HepG2 (cell line): Measurements from ENCODE around the gene ZNF17. TPM values are rescaled to one million over a fixed set of nuclear protein-coding genes. Genes with fewer than 3 reads are reported as not detected.
A peak's percentile ranks its signal among the peaks of the same experiment; 100 is the strongest.

ENCODE experiments used
- ARHGAP35 ChIP-seq: sonication (generic); formaldehyde crosslinking; IDR thresholded peaks from 2 replicates; pipeline ENCODE4 v1.9.0; 2022; ENCODE audit warnings: mild to moderate bottlenecking, inconsistent platforms, moderate library complexity, missing genetic modification reagents, borderline replicate concordance
- ERF ChIP-seq: IDR thresholded peaks from 2 replicates; pipeline ENCODE4 v1.6.1; 2018; ENCODE audit warnings: missing biosample characterization, missing genetic modification reagents
- GATAD2A ChIP-seq: IDR thresholded peaks from 2 replicates; pipeline ENCODE4 v1.6.1; 2016
- HOXD1 ChIP-seq: sonication (generic); formaldehyde crosslinking; IDR thresholded peaks from 2 replicates; pipeline ENCODE4 v1.5.0; 2020; ENCODE audit warnings: missing genetic modification reagents
- KAT2B ChIP-seq: fragments of 150-350 bp; IDR thresholded peaks from 2 replicates; pipeline ENCODE4 v1.6.1; 2014; ENCODE audit warnings: low read depth, low read length, borderline replicate concordance
- MAF1 ChIP-seq: sonication (generic); formaldehyde crosslinking; IDR thresholded peaks from 2 replicates; pipeline ENCODE4 v1.5.0; 2020; ENCODE audit warnings: missing genetic modification reagents, borderline replicate concordance
- MAZ ChIP-seq, 2 experiments: sonication (generic) in 1 of 2; formaldehyde crosslinking in 1 of 2; IDR thresholded peaks; 2 replicates each; pipeline versions ENCODE4 v1.5.0 to v1.6.1; 2012 to 2020; ENCODE audit warnings: low read depth in 2 of 2, mild to moderate bottlenecking in 2 of 2, borderline replicate concordance in 1 of 2, improper control_type of control experiment in 1 of 2, low read length in 1 of 2, missing genetic modification reagents in 1 of 2, moderate library complexity in 1 of 2
- NFE2L1 ChIP-seq: sonication (generic); formaldehyde crosslinking; IDR thresholded peaks from 2 replicates; pipeline ENCODE4 v1.4.0; 2020; ENCODE audit warnings: missing genetic modification reagents, mild to moderate bottlenecking, borderline replicate concordance
- NR1H2 ChIP-seq: sonication (generic); formaldehyde crosslinking; IDR thresholded peaks from 2 replicates; pipeline ENCODE4 v1.8.1; 2022; ENCODE audit warnings: low read depth, missing genetic modification reagents, borderline replicate concordance
- POLR2A ChIP-seq, 2 experiments: IDR thresholded peaks; 2 replicates each; pipeline ENCODE4 v1.6.1; 2011; ENCODE audit warnings: low read depth in 2 of 2, low read length in 2 of 2, mild to moderate bottlenecking in 1 of 2, moderate library complexity in 1 of 2; ENCODE audit not compliant: insufficient read depth in 1 of 2
- RARG ChIP-seq: sonication (generic); formaldehyde crosslinking; IDR thresholded peaks from 2 replicates; pipeline ENCODE4 v1.4.0; 2020; ENCODE audit warnings: low read depth, mild to moderate bottlenecking, missing genetic modification reagents
- REPIN1 ChIP-seq: sonication (generic); formaldehyde crosslinking; IDR thresholded peaks from 2 replicates; pipeline ENCODE4 v1.8.0; 2022; ENCODE audit warnings: missing genetic modification reagents, low read depth, mild to moderate bottlenecking, borderline replicate concordance
- SMARCC2 ChIP-seq: fragments of 450-650 bp; IDR thresholded peaks from 2 replicates; pipeline ENCODE4 v1.6.1; 2017; ENCODE audit warnings: antibody characterized with exemption, mild to moderate bottlenecking
- SP1 ChIP-seq, 2 experiments: fragments of 450-650 bp in 1 of 2; sonication (generic) in 1 of 2; formaldehyde crosslinking in 1 of 2; IDR thresholded peaks; 2 replicates each; pipeline versions ENCODE4 v1.4.0 to v1.6.1; 2016 to 2020; ENCODE audit warnings: missing genetic modification reagents in 1 of 2
- ZC3H4 ChIP-seq: sonication (generic); formaldehyde crosslinking; IDR thresholded peaks from 2 replicates; pipeline ENCODE4 v1.4.0; 2020; ENCODE audit warnings: missing genetic modification reagents, borderline replicate concordance
- ZEB1 ChIP-seq: IDR thresholded peaks from 2 replicates; pipeline ENCODE4 v1.6.1; 2012; ENCODE audit warnings: mild to moderate bottlenecking, low read depth, inconsistent platforms; ENCODE audit not compliant: insufficient replicate concordance
- ZNF224 ChIP-seq: sonication (generic); formaldehyde crosslinking; IDR thresholded peaks from 2 replicates; pipeline ENCODE4 v1.5.0; 2020; ENCODE audit warnings: mild to moderate bottlenecking, missing genetic modification reagents
- ZNF317 ChIP-seq: sonication (generic); formaldehyde crosslinking; IDR thresholded peaks from 2 replicates; pipeline ENCODE4 v1.5.0; 2020; ENCODE audit warnings: mild to moderate bottlenecking, missing genetic modification reagents
- ZNF354B ChIP-seq: sonication (generic); formaldehyde crosslinking; IDR thresholded peaks from 2 replicates; pipeline ENCODE4 v1.8.0; 2022; ENCODE audit warnings: mild to moderate bottlenecking, missing genetic modification reagents
- ZNF496 ChIP-seq: sonication (generic); formaldehyde crosslinking; IDR thresholded peaks from 2 replicates; pipeline ENCODE4 v1.8.1; 2023; ENCODE audit warnings: mild to moderate bottlenecking, moderate library complexity, missing genetic modification reagents; ENCODE audit not compliant: insufficient replicate concordance
- ZNF616 ChIP-seq: sonication (generic); formaldehyde crosslinking; IDR thresholded peaks from 2 replicates; pipeline ENCODE4 v1.5.0; 2020; ENCODE audit warnings: low read depth, mild to moderate bottlenecking, missing genetic modification reagents
- ZNF737 ChIP-seq: sonication (generic); formaldehyde crosslinking; IDR thresholded peaks from 2 replicates; pipeline ENCODE4 v1.5.0; 2020; ENCODE audit warnings: missing genetic modification reagents, mild to moderate bottlenecking, borderline replicate concordance
- ZNF792 ChIP-seq: IDR thresholded peaks from 2 replicates; pipeline ENCODE4 v1.6.1; 2016
- polyA plus RNA-seq, 8 experiments: library from polyadenylated mRNA; depleted of rRNA in 3 of 8; stranded (reverse) in 7 of 8; unstranded in 1 of 8; fragments of >200 nt; fragmentation: Illumina TruSeq in 4 of 8; extraction: Trizol in 4 of 8; gene quantifications; 2 replicates each; pipeline versions ENCODE4 v1.2.1 to v1.2.3, GENCODE V29; 2011 to 2016; ENCODE audit warnings: low read depth in 4 of 8, missing spikeins in 1 of 8, mixed read lengths in 1 of 8; ENCODE audit not compliant: insufficient read depth in 1 of 8
- total RNA-seq, 5 experiments: library from RNA; depleted of rRNA; stranded (reverse); fragments of >200 nt; fragmentation: Illumina TruSeq; extraction: Trizol; gene quantifications; 2 replicates each; pipeline ENCODE4 v1.2.3, GENCODE V29; 2016; ENCODE audit warnings: low read depth in 1 of 5
- TF ChIP-seq, protein P1 (sequence below): sonication (generic); formaldehyde crosslinking; IDR thresholded peaks from 2 replicates; pipeline ENCODE4 v1.5.1; 2020; ENCODE audit warnings: mild to moderate bottlenecking, missing genetic modification reagents
- TF ChIP-seq, protein P2 (sequence below): IDR thresholded peaks from 2 replicates; pipeline ENCODE4 v1.6.1; 2016; ENCODE audit warnings: low read depth, borderline replicate concordance
- TF ChIP-seq, protein P3 (sequence below): sonication (generic); formaldehyde crosslinking; IDR thresholded peaks from 2 replicates; pipeline ENCODE4 v1.4.0; 2020; ENCODE audit warnings: missing genetic modification reagents

The ZNF17 gene
- total and polyA plus RNA-seq, 2 of the 13 experiments (the other 11 are each of a cell fraction or from before 2014, with no cell fraction given): 3.7 to 10.1 TPM

DNA sequence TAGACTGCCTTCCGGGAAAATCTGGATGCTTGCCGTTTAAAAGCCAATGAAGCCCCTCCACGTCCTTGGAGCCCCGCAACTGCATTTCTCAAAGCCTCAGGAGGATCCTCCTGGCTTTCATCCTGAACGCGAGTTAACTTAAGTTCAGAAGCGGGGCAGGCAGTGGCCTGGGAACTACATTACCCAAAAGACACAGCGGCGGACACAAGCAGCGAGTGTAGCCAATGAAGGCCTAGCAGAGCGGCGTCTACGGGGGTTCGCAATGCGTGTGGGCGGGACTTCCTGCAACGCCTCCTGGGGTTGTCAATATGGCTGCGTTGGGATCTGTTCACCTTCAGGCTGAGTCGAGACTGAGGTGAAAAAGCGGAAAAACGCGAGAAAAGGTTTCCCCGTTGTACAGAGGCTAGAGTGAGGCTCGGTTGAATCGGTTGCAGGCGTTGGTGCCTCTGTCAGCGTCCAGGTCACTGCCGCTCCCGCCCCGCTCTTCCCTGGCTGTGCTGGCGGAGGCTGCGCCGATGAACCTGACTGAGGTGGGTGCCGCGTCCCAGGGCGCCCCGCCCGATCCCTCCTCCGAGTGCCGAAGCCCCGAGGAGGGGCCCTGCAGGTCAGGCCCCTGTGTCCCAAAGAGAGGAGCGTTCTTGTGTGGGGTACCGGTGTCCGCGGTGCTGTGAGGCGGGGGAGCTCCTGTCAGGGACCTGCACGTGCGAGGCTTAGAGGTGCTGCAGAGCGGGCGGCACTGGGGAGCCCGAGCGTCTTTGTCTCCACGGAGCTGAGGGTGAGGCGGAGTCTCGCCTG is at the start of gene ZNF17 (continued):
- TF ChIP-seq NR1H2 (no peak), RARG (no peak), ZNF792 (no peak), ZC3H4 (no peak), NFE2L1 (CRISPR knock-in tag) (peak; percentile 26; the same call in 1 of the 2 replicates), ZNF616 (CRISPR knock-in tag) (no peak), GATAD2A (CRISPR knock-in tag) (0 out of 2 replicates have a peak, but pooled peaks have one; percentile 38), REPIN1 (CRISPR knock-in tag) (peak; percentile 70), HOXD1 (CRISPR knock-in tag) (no peak), ZNF224 (CRISPR knock-in tag) (no peak), ZNF496 (CRISPR knock-in tag) (no peak), KAT2B (no peak), SP1 (IDR thresholded peaks at IDR 0.05) (no peak), SP1 (CRISPR knock-in tag; IDR thresholded peaks at IDR 0.05) (peak; percentile 49), ZNF354B (CRISPR knock-in tag) (no peak), ERF (CRISPR knock-in tag) (0 out of 2 replicates have a peak, but pooled peaks have one; percentile 60), ZNF317 (no peak), POLR2A (IDR thresholded peaks at IDR 0.05; ENCODE audit: insufficient read depth in 1 of 2, low read depth in 2 of 2, low read length in 2 of 2) (peak; percentile 54 to 71; a peak in 3 of 4 replicates), ARHGAP35 (CRISPR knock-in tag) (no peak), MAF1 (CRISPR knock-in tag) (0 out of 2 replicates have a peak, but pooled peaks have one; percentile 35), SMARCC2 (no peak), MAZ (IDR thresholded peaks at IDR 0.05; ENCODE audit: borderline replicate concordance, low read depth, low read length) (no peak), MAZ (CRISPR knock-in tag; IDR thresholded peaks at IDR 0.05; ENCODE audit: low read depth) (peak; percentile 81), ZEB1 (no peak), ZNF737 (CRISPR knock-in tag) (no peak)
- TF ChIP-seq, protein P1, sequence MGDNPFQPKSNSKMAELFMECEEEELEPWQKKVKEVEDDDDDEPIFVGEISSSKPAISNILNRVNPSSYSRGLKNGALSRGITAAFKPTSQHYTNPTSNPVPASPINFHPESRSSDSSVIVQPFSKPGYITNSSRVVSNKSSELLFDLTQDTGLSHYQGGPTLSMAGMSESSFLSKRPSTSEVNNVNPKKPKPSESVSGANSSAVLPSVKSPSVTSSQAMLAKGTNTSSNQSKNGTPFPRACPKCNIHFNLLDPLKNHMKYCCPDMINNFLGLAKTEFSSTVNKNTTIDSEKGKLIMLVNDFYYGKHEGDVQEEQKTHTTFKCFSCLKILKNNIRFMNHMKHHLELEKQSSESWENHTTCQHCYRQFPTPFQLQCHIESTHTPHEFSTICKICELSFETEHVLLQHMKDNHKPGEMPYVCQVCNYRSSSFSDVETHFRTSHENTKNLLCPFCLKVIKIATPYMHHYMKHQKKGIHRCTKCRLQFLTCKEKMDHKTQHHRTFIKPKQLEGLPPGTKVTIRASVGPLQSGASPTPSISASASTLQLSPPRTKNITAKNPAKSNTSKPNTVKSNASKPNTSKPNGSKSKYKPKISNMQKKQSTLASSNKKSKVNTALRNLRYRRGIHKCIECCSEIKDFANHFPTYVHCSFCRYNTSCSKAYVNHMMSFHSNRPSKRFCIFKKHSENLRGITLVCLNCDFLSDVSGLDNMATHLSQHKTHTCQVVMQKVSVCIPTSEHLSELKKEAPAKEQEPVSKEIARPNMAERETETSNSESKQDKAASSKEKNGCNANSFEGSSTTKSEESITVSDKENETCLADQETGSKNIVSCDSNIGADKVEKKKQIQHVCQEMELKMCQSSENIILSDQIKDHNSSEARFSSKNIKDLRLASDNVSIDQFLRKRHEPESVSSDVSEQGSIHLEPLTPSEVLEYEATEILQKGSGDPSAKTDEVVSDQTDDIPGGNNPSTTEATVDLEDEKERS (CRISPR knock-in tag): no peak
- TF ChIP-seq, protein P2, sequence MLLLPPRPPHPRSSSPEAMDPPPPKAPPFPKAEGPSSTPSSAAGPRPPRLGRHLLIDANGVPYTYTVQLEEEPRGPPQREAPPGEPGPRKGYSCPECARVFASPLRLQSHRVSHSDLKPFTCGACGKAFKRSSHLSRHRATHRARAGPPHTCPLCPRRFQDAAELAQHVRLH: no peak
- TF ChIP-seq, protein P3, sequence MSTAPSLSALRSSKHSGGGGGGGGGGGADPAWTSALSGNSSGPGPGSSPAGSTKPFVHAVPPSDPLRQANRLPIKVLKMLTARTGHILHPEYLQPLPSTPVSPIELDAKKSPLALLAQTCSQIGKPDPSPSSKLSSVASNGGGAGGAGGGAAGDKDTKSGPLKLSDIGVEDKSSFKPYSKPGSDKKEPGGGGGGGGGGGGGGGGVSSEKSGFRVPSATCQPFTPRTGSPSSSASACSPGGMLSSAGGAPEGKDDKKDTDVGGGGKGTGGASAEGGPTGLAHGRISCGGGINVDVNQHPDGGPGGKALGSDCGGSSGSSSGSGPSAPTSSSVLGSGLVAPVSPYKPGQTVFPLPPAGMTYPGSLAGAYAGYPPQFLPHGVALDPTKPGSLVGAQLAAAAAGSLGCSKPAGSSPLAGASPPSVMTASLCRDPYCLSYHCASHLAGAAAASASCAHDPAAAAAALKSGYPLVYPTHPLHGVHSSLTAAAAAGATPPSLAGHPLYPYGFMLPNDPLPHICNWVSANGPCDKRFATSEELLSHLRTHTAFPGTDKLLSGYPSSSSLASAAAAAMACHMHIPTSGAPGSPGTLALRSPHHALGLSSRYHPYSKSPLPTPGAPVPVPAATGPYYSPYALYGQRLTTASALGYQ: no peak
